SK-N-SH (cell line): Measurements from ENCODE around the gene ADGRG2. TPM values are rescaled to one million over a fixed set of nuclear protein-coding genes. Genes with fewer than 3 reads are reported as not detected.

Experiments
- CTCF ChIA-PET: fragments of 300-600, 350-600 bp; formaldehyde crosslinking; extraction: SDS; loops from one replicate; lab custom pipeline; 2021; lab: Yijun Ruan, JAX
- POLR2A ChIA-PET: fragments of 350-600 bp; sonication (Branson Sonifier 250); formaldehyde crosslinking; extraction: SDS; loops from one replicate; lab custom pipeline; 2020; ENCODE audit warnings: antibody characterized with exemption, inconsistent platforms; lab: Yijun Ruan, JAX
- DNase-seq: peaks from one replicate; pipeline ENCODE4 v3.0.0; 2012
- H2AFZ ChIP-seq: fragments of 200-600 bp; sonication (generic); 2 replicates; pipeline ENCODE4 v1.8.1; 2016; ENCODE audit warnings: antibody characterized with exemption, mild to moderate bottlenecking, low read depth
- H3F3A ChIP-seq: fragments of 200-600 bp; sonication (generic); replicated peaks from 2 replicates; pipeline ENCODE3; 2016; ENCODE audit warnings: antibody characterized with exemption, mild to moderate bottlenecking; ENCODE audit not compliant: insufficient read depth
- H3K27ac ChIP-seq, 2 experiments: fragments of 200-500 bp in 1 of 2; fragments of 200-600 bp in 1 of 2; sonication (Bioruptor generic) in 1 of 2; sonication (generic), shearing (Covaris generic) in 1 of 2; 2 replicates each; pipeline versions ENCODE4 v1.5.1 to v1.6.1; 2014 to 2016; ENCODE audit warnings: low read depth in 2 of 2, inconsistent platforms in 1 of 2, low read length in 1 of 2, mild to moderate bottlenecking in 1 of 2, mixed read lengths in 1 of 2
- H3K27me3 ChIP-seq: fragments of 200-600 bp; sonication (generic), shearing (Covaris generic); 2 replicates; pipeline ENCODE4 v1.6.1; 2016; ENCODE audit warnings: mixed run types; ENCODE audit not compliant: insufficient read depth
- H3K36me3 ChIP-seq, 2 experiments: fragments of 200-500 bp in 1 of 2; fragments of 200-600 bp in 1 of 2; sonication (Bioruptor generic) in 1 of 2; sonication (generic) in 1 of 2; replicated peaks in 1 of 2; 2 replicates each; pipeline versions ENCODE3 to v1.5.1; 2014 to 2016; ENCODE audit warnings: low read length in 1 of 2, mild to moderate bottlenecking in 1 of 2; ENCODE audit not compliant: insufficient read depth in 2 of 2, control insufficient read depth in 1 of 2
- H3K4me1 ChIP-seq, 2 experiments: fragments of 200-500 bp in 1 of 2; fragments of 200-600 bp in 1 of 2; sonication (Bioruptor generic) in 1 of 2; sonication (generic), shearing (Covaris generic) in 1 of 2; 2 replicates each; pipeline versions ENCODE4 v1.5.1 to v1.6.1; 2014 to 2016; ENCODE audit warnings: low read depth in 1 of 2, low read length in 1 of 2, mixed run types in 1 of 2; ENCODE audit not compliant: insufficient read depth in 2 of 2, control insufficient read depth in 1 of 2
- H3K4me2 ChIP-seq: fragments of 200-600 bp; sonication (generic), shearing (Covaris generic); 2 replicates; pipeline ENCODE4 v1.6.1; 2017; ENCODE audit warnings: mixed run types
- H3K4me3 ChIP-seq, 2 experiments: fragments of 200-500 bp in 1 of 2; fragments of 200-600 bp in 1 of 2; sonication (Bioruptor generic) in 1 of 2; sonication (generic), shearing (Covaris generic) in 1 of 2; 2 replicates each; pipeline versions ENCODE4 v1.5.1 to v1.8.1; 2014 to 2016; ENCODE audit warnings: low read depth in 2 of 2, inconsistent platforms in 1 of 2, low read length in 1 of 2, mild to moderate bottlenecking in 1 of 2, mixed read lengths in 1 of 2, moderate library complexity in 1 of 2
- H3K79me2 ChIP-seq: fragments of 200-600 bp; sonication (generic); 2 replicates; pipeline ENCODE4 v1.8.1; 2017; ENCODE audit warnings: mild to moderate bottlenecking; ENCODE audit not compliant: insufficient read depth
- H3K9ac ChIP-seq: fragments of 200-600 bp; sonication (generic); 2 replicates; pipeline ENCODE4 v1.6.1; 2017; ENCODE audit warnings: mixed run types
- H3K9me2 ChIP-seq: fragments of 200-600 bp; sonication (generic); 2 replicates; pipeline ENCODE4 v1.6.1; 2017; ENCODE audit warnings: mixed run types
- H3K9me3 ChIP-seq: fragments of 200-600 bp; sonication (generic); 2 replicates; pipeline ENCODE4 v1.6.1; 2017; ENCODE audit warnings: mixed run types, mild to moderate bottlenecking, moderate library complexity
- H4K20me1 ChIP-seq: fragments of 200-600 bp; sonication (generic); 2 replicates; pipeline ENCODE4 v1.6.1; 2017; ENCODE audit warnings: mild to moderate bottlenecking, mixed run types; ENCODE audit not compliant: insufficient read depth
- EP300 ChIP-seq, 2 experiments: IDR thresholded peaks; 2 replicates each; pipeline versions ENCODE4 v1.4.0 to v1.6.1; 2012; ENCODE audit warnings: borderline replicate concordance in 1 of 2, low read depth in 1 of 2, low read length in 1 of 2
- EZH2phosphoT487 ChIP-seq: fragments of 200-600 bp; sonication (generic); IDR thresholded peaks from 2 replicates; pipeline ENCODE4 v1.6.1; 2017; ENCODE audit warnings: low read depth, mixed run types, mild to moderate bottlenecking, antibody characterized with exemption, moderate library complexity, borderline replicate concordance
- FOSL2 ChIP-seq: IDR thresholded peaks from 2 replicates; pipeline ENCODE4 v1.4.0; 2012; ENCODE audit warnings: low read depth, mild to moderate bottlenecking, moderate library complexity, borderline replicate concordance
- GATA2 ChIP-seq: sonication (generic); formaldehyde crosslinking; IDR thresholded peaks from 2 replicates; pipeline ENCODE4 v1.5.0; 2020; ENCODE audit warnings: mild to moderate bottlenecking, missing genetic modification reagents
- MXI1 ChIP-seq: IDR thresholded peaks from 2 replicates; pipeline ENCODE4 v1.6.1; 2012; ENCODE audit warnings: mild to moderate bottlenecking, low read depth, low read length, improper control_type of control experiment
- NRF1 ChIP-seq: IDR thresholded peaks from 2 replicates; pipeline ENCODE4 v1.6.1; 2012; ENCODE audit warnings: low read depth, mild to moderate bottlenecking, low read length
- POLR2AphosphoS5 ChIP-seq: IDR thresholded peaks from 2 replicates; pipeline ENCODE4 v1.6.1; 2012; ENCODE audit warnings: low read depth, low read length
- RAD21 ChIP-seq: IDR thresholded peaks from 2 replicates; pipeline ENCODE4 v1.6.1; 2012; ENCODE audit warnings: mild to moderate bottlenecking, low read length
- RCOR1 ChIP-seq: fragments of 150-350 bp; IDR thresholded peaks from 2 replicates; pipeline ENCODE4 v1.6.1; 2017; ENCODE audit warnings: antibody characterized with exemption, low read length
- SIN3A ChIP-seq: IDR thresholded peaks from 2 replicates; pipeline ENCODE4 v1.6.1; 2012; ENCODE audit warnings: low read depth, mild to moderate bottlenecking, low read length, moderate library complexity, borderline replicate concordance
- SMC3 ChIP-seq: IDR thresholded peaks from 2 replicates; pipeline ENCODE4 v1.6.1; 2012; ENCODE audit warnings: low read depth, low read length, improper control_type of control experiment
- TAF1 ChIP-seq: IDR thresholded peaks from 2 replicates; pipeline ENCODE4 v1.6.1; 2012; ENCODE audit warnings: low read depth, mild to moderate bottlenecking, low read length, moderate library complexity, borderline replicate concordance
- TCF12 ChIP-seq: IDR thresholded peaks from 2 replicates; pipeline ENCODE4 v1.4.0; 2012
- TEAD4 ChIP-seq: IDR thresholded peaks from 2 replicates; pipeline ENCODE4 v1.4.0; 2012; ENCODE audit warnings: mild to moderate bottlenecking, borderline replicate concordance; ENCODE audit not compliant: insufficient read depth
- USF1 ChIP-seq: IDR thresholded peaks from 2 replicates; pipeline ENCODE4 v1.4.0; 2012; ENCODE audit warnings: low read depth, borderline replicate concordance
- USF2 ChIP-seq: fragments of 150-350 bp; IDR thresholded peaks from 2 replicates; pipeline ENCODE4 v1.6.1; 2017; ENCODE audit warnings: antibody characterized with exemption, low read length, low read depth, borderline replicate concordance
- YY1 ChIP-seq: IDR thresholded peaks from 2 replicates; pipeline ENCODE4 v1.4.0; 2012; ENCODE audit warnings: low read depth, mild to moderate bottlenecking
- WGBS: methylation state at CpG from one replicate; pipeline ENCODE4 v1.1.6; 2017; ENCODE audit warnings: low lambda C conversion rate; 5-methylcytosine and 5-hydroxymethylcytosine counted together
- polyA plus RNA-seq, 3 experiments: library from polyadenylated mRNA; depleted of rRNA; stranded (reverse); fragments of >200 nt; gene quantifications; 2 replicates each; pipeline ENCODE4 v1.2.3, GENCODE V29; 2012
- TF ChIP-seq, protein P1 (sequence below): IDR thresholded peaks from 2 replicates; pipeline ENCODE4 v1.4.0; 2012; ENCODE audit warnings: low read depth, borderline replicate concordance

Gene ADGRG2
- polyA plus RNA-seq, 1 of the 3 experiments (the other 2 are of a cell fraction): 0.08 TPM

DNA sequence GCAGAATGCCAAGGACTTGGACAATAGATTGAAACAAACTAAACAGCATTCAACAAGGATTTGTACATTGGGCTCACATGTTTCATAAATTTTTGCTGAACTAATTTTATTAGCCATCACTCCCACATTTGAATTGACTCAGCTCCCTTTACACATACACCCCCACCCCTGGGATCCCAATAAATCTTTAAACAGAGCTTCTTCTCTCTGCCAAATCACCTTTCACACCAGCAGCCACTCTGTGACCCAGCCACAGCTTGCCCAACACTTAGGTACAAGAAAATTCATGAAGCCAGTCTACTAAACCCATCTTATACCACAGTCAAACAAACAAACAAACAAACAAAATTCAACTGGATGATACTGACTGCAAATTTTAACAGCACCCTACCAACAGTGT lies 159.9 kb downstream of the ADGRG2 start:
- H3K9ac ChIP-seq: no peak overlapping the region
- H3K36me3 ChIP-seq: no peaks in the 10 kb centered on the region
- no peaks in the 10 kb centered on the region for H3K9me2 ChIP-seq
- H3F3A ChIP-seq: peaks cover 2% of the 10 kb centered on the region
- no peak for DNase-seq
- H3K4me1 ChIP-seq: no peaks in the 10 kb centered on the region; a peak in 1 of 4 replicates
- CTCF ChIA-PET: interaction anchor here (1.8 kb wide), 1 partner anchor 30 kb away, joined by 5 read pairs; no protein-coding TSS in a partner anchor
- H3K4me3 ChIP-seq: no peak overlapping the region
- no peaks in the 10 kb centered on the region for H3K9me3 ChIP-seq
- no peaks in the 10 kb centered on the region for H3K79me2 ChIP-seq
- TF ChIP-seq NRF1: no peak
- no peak for TF ChIP-seq TCF12
- no peak for TF ChIP-seq GATA2
- no peak for TF ChIP-seq TAF1
- no peak for TF ChIP-seq YY1
- H4K20me1 ChIP-seq: no peaks in the 10 kb centered on the region
- H3K27me3 ChIP-seq: peaks cover 6% of the 10 kb centered on the region; the same call in 1 of the 2 replicates
- H3K4me2 ChIP-seq: no peak overlapping the region; the same call in 1 of the 2 replicates
- no peak overlapping the region for H3K27ac ChIP-seq
- no peak overlapping the region for H2AFZ ChIP-seq
- POLR2A ChIA-PET: no interaction called here

- Histone ChIP-seq H3K4me1 (no peaks in the 10 kb centered on the region; a peak in 1 of 4 replicates), H3K27ac (no peak overlapping the region), H3K9me3 (no peaks in the 10 kb centered on the region), H3K4me2 (no peak overlapping the region; the same call in 1 of the 2 replicates), H3K27me3 (peaks cover 6% of the 10 kb centered on the region; the same call in 1 of the 2 replicates), H3K9me2 (no peaks in the 10 kb centered on the region)
- CTCF ChIA-PET: no interaction called here
- 30% methylated on average over 2 of the region's 2 CpGs for WGBS
- TF ChIP-seq RCOR1 (no peak), YY1 (no peak), EP300 (IDR thresholded peaks at IDR 0.05; ENCODE audit: borderline replicate concordance in 1 of 2, low read depth in 1 of 2, low read length in 1 of 2) (no peak)
- TF ChIP-seq, protein P1, sequence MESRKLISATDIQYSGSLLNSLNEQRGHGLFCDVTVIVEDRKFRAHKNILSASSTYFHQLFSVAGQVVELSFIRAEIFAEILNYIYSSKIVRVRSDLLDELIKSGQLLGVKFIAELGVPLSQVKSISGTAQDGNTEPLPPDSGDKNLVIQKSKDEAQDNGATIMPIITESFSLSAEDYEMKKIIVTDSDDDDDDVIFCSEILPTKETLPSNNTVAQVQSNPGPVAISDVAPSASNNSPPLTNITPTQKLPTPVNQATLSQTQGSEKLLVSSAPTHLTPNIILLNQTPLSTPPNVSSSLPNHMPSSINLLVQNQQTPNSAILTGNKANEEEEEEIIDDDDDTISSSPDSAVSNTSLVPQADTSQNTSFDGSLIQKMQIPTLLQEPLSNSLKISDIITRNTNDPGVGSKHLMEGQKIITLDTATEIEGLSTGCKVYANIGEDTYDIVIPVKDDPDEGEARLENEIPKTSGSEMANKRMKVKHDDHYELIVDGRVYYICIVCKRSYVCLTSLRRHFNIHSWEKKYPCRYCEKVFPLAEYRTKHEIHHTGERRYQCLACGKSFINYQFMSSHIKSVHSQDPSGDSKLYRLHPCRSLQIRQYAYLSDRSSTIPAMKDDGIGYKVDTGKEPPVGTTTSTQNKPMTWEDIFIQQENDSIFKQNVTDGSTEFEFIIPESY: no peak
- TF ChIP-seq, all 33 proteins: peak for 0
- DNase-seq: no peak
- Histone ChIP-seq H3F3A (peaks cover 2% of the 10 kb centered on the region), H3K79me2 (no peaks in the 10 kb centered on the region), H3K4me3 (no peak overlapping the region), H3K36me3 (no peaks in the 10 kb centered on the region), H2AFZ (no peak overlapping the region), H3K9ac (no peak overlapping the region), H4K20me1 (no peaks in the 10 kb centered on the region)
- POLR2A ChIA-PET: interaction anchor here (0.7 kb wide), 1 partner anchor 224 kb away, joined by 3 read pairs; no protein-coding TSS in a partner anchor
Observed at GRCh38 chrX:18961686-18962085, 160.6 kb downstream of the ADGRG2 start.

- 54% methylated on average over 7 of the region's 7 CpGs for WGBS
- peaks cover 0 to 8% of the 10 kb centered on the region in 2 experiments; a peak in 1 of 4 replicates for H3K4me1 ChIP-seq
- H3K4me2 ChIP-seq: no peak overlapping the region
- POLR2A ChIA-PET: no interaction called here
- H2AFZ ChIP-seq: no peak overlapping the region
- H4K20me1 ChIP-seq: no peaks in the 10 kb centered on the region
- H3K9me2 ChIP-seq: no peaks in the 10 kb centered on the region
- no peaks in the 10 kb centered on the region for H3K9me3 ChIP-seq
- H3K79me2 ChIP-seq: no peaks in the 10 kb centered on the region
- no peak overlapping the region for H3K9ac ChIP-seq
- H3F3A ChIP-seq: no peaks in the 10 kb centered on the region
- no peak for DNase-seq
- no peaks in the 10 kb centered on the region for H3K27me3 ChIP-seq
- CTCF ChIA-PET: interaction anchor here (1.4 kb wide), 1 partner anchor 377 kb away, joined by 4 read pairs; no protein-coding TSS in a partner anchor
- no peak overlapping the region for H3K27ac ChIP-seq
- no peak overlapping the region for H3K4me3 ChIP-seq
- H3K36me3 ChIP-seq: no peaks in the 10 kb centered on the region
- TF ChIP-seq EZH2phosphoT487 (no peak), USF1 (no peak), TCF12 (no peak), FOSL2 (no peak), SIN3A (no peak), EP300 (IDR thresholded peaks at IDR 0.05; ENCODE audit: borderline replicate concordance in 1 of 2, low read depth in 1 of 2, low read length in 1 of 2) (no peak), TEAD4 (no peak), SMC3 (no peak), MXI1 (no peak), POLR2AphosphoS5 (no peak), USF2 (no peak), RAD21 (no peak)
Observed at GRCh38 chrX:18956303-18957032, 165.8 kb downstream of the ADGRG2 start.
